HepG2 (cell line): ENCODE measurements around the gene VPS4A. TPM values are rescaled to one million over a fixed set of nuclear protein-coding genes. Genes with fewer than 3 reads are reported as not detected.

Experiments used
- FOXJ3 ChIP-seq: sonication (generic); formaldehyde crosslinking; IDR thresholded peaks from 2 replicates; pipeline ENCODE4 v1.4.0; 2020; ENCODE audit warnings: missing genetic modification reagents, mild to moderate bottlenecking, borderline replicate concordance
- GPBP1L1 ChIP-seq: sonication (generic); formaldehyde crosslinking; IDR thresholded peaks from 2 replicates; pipeline ENCODE4 v1.5.0; 2020; ENCODE audit warnings: mild to moderate bottlenecking, missing genetic modification reagents
- MEIS2 ChIP-seq: sonication (generic); formaldehyde crosslinking; IDR thresholded peaks from 2 replicates; pipeline ENCODE4 v1.9.0; 2021; ENCODE audit warnings: mild to moderate bottlenecking, missing genetic modification reagents
- PRDM15 ChIP-seq: sonication (generic); formaldehyde crosslinking; IDR thresholded peaks from 2 replicates; pipeline ENCODE4 v1.4.0; 2020; ENCODE audit warnings: missing genetic modification reagents
- STAG1 ChIP-seq: sonication (generic); formaldehyde crosslinking; IDR thresholded peaks from 2 replicates; pipeline ENCODE4 v1.4.0; 2020; ENCODE audit warnings: missing genetic modification reagents
- ZIK1 ChIP-seq: sonication (generic); formaldehyde crosslinking; IDR thresholded peaks from 2 replicates; pipeline ENCODE4 v1.5.0; 2020; ENCODE audit warnings: mild to moderate bottlenecking, low read depth, missing genetic modification reagents, borderline replicate concordance
- ZNF10 ChIP-seq: sonication (generic); formaldehyde crosslinking; IDR thresholded peaks from 2 replicates; pipeline ENCODE4 v1.4.0; 2020; ENCODE audit warnings: mild to moderate bottlenecking, low read depth, missing genetic modification reagents, borderline replicate concordance
- ZNF484 ChIP-seq: sonication (generic); formaldehyde crosslinking; IDR thresholded peaks from 2 replicates; pipeline ENCODE4 v1.5.1; 2020; ENCODE audit warnings: mild to moderate bottlenecking, low read depth, missing genetic modification reagents, borderline replicate concordance
- ZNF550 ChIP-seq: sonication (generic); formaldehyde crosslinking; IDR thresholded peaks from 2 replicates; pipeline ENCODE4 v1.4.0; 2020; ENCODE audit warnings: mild to moderate bottlenecking, missing genetic modification reagents, borderline replicate concordance
- ZNF609 ChIP-seq: sonication (generic); formaldehyde crosslinking; IDR thresholded peaks from 2 replicates; pipeline ENCODE4 v1.4.0; 2020; ENCODE audit warnings: mild to moderate bottlenecking, missing genetic modification reagents, borderline replicate concordance
- ZNF672 ChIP-seq: sonication (generic); formaldehyde crosslinking; IDR thresholded peaks from 2 replicates; pipeline ENCODE4 v1.8.1; 2022; ENCODE audit warnings: missing genetic modification reagents
- polyA plus RNA-seq, 8 experiments: library from polyadenylated mRNA; depleted of rRNA in 3 of 8; stranded (reverse) in 7 of 8; unstranded in 1 of 8; fragments of >200 nt; fragmentation: Illumina TruSeq in 4 of 8; extraction: Trizol in 4 of 8; gene quantifications; 2 replicates each; pipeline versions ENCODE4 v1.2.1 to v1.2.3, GENCODE V29; 2011 to 2016; ENCODE audit warnings: low read depth in 4 of 8, missing spikeins in 1 of 8, mixed read lengths in 1 of 8; ENCODE audit not compliant: insufficient read depth in 1 of 8
- total RNA-seq, 5 experiments: library from RNA; depleted of rRNA; stranded (reverse); fragments of >200 nt; fragmentation: Illumina TruSeq; extraction: Trizol; gene quantifications; 2 replicates each; pipeline ENCODE4 v1.2.3, GENCODE V29; 2016; ENCODE audit warnings: low read depth in 1 of 5
- TF ChIP-seq, protein P1 (sequence below): conservative IDR thresholded peaks from 2 replicates; pipeline ENCODE4 v1.6.1; 2018; ENCODE audit warnings: missing genetic modification reagents
- TF ChIP-seq, protein P2 (sequence below): sonication (generic); formaldehyde crosslinking; conservative IDR thresholded peaks from 2 replicates; pipeline ENCODE4 v1.4.0; 2020; ENCODE audit warnings: mild to moderate bottlenecking, missing genetic modification reagents, moderate library complexity

The VPS4A gene
- total and polyA plus RNA-seq, 2 of the 13 experiments (the other 11 are each of a cell fraction or from before 2014, with no cell fraction given), result 13.2 to 27.9 TPM

- peak; percentile 62; the same call in 1 of the 2 replicates for TF ChIP-seq ZNF609 (CRISPR knock-in tag)
- peak; percentile 46; the same call in 1 of the 2 replicates for TF ChIP-seq FOXJ3 (CRISPR knock-in tag)
- no peak for TF ChIP-seq ZNF484 (CRISPR knock-in tag)
- no peak for TF ChIP-seq STAG1 (CRISPR knock-in tag)
- TF ChIP-seq, protein P1, sequence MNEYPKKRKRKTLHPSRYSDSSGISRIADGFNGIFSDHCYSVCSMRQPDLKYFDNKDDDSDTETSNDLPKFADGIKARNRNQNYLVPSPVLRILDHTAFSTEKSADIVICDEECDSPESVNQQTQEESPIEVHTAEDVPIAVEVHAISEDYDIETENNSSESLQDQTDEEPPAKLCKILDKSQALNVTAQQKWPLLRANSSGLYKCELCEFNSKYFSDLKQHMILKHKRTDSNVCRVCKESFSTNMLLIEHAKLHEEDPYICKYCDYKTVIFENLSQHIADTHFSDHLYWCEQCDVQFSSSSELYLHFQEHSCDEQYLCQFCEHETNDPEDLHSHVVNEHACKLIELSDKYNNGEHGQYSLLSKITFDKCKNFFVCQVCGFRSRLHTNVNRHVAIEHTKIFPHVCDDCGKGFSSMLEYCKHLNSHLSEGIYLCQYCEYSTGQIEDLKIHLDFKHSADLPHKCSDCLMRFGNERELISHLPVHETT (CRISPR knock-in tag), result no peak
- no peak for TF ChIP-seq ZNF10 (CRISPR knock-in tag)
- TF ChIP-seq ZNF550 (CRISPR knock-in tag), result no peak
- TF ChIP-seq PRDM15 (CRISPR knock-in tag), result no peak
- no peak for TF ChIP-seq ZNF672
- TF ChIP-seq, protein P2, sequence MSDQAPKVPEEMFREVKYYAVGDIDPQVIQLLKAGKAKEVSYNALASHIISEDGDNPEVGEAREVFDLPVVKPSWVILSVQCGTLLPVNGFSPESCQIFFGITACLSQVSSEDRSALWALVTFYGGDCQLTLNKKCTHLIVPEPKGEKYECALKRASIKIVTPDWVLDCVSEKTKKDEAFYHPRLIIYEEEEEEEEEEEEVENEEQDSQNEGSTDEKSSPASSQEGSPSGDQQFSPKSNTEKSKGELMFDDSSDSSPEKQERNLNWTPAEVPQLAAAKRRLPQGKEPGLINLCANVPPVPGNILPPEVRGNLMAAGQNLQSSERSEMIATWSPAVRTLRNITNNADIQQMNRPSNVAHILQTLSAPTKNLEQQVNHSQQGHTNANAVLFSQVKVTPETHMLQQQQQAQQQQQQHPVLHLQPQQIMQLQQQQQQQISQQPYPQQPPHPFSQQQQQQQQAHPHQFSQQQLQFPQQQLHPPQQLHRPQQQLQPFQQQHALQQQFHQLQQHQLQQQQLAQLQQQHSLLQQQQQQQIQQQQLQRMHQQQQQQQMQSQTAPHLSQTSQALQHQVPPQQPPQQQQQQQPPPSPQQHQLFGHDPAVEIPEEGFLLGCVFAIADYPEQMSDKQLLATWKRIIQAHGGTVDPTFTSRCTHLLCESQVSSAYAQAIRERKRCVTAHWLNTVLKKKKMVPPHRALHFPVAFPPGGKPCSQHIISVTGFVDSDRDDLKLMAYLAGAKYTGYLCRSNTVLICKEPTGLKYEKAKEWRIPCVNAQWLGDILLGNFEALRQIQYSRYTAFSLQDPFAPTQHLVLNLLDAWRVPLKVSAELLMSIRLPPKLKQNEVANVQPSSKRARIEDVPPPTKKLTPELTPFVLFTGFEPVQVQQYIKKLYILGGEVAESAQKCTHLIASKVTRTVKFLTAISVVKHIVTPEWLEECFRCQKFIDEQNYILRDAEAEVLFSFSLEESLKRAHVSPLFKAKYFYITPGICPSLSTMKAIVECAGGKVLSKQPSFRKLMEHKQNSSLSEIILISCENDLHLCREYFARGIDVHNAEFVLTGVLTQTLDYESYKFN (CRISPR knock-in tag), result peak; percentile 35; the same call in 1 of the 2 replicates
- TF ChIP-seq MEIS2 (CRISPR knock-in tag), result no peak
- TF ChIP-seq GPBP1L1 (CRISPR knock-in tag), result no peak
- no peak for TF ChIP-seq ZIK1 (CRISPR knock-in tag)
These were observed 39.5 kb downstream of the VPS4A start (continued) for GRCh38 chr16:69350536-69351133.
